ENCODE results near the gene GSE1. TPM values are rescaled to one million over a fixed set of nuclear protein-coding genes. Genes with fewer than 3 reads are reported as not detected.

The GSE1 gene
- total and polyA plus RNA-seq, 2 of the 13 experiments (the other 11 are each of a cell fraction or from before 2014, with no cell fraction given) = 16.1 to 31.2 TPM

- TF ChIP-seq ZNF530 (CRISPR knock-in tag; IDR thresholded peaks at IDR 0.05; ENCODE audit: low read depth) (no peak), JARID2 (CRISPR knock-in tag; IDR thresholded peaks at IDR 0.05; ENCODE audit: insufficient replicate concordance) (peak; percentile 31), YY1 (IDR thresholded peaks at IDR 0.05; ENCODE audit: insufficient read depth, insufficient replicate concordance, low read depth, low read length) (peak; percentile 43), ZNF431 (CRISPR knock-in tag; IDR thresholded peaks at IDR 0.05; ENCODE audit: borderline replicate concordance, low read depth) (no peak), FOXA1 (IDR thresholded peaks at IDR 0.05) (no peak), FOXA1 (CRISPR knock-in tag; IDR thresholded peaks at IDR 0.05) (peak; percentile 44; the same call in 1 of the 2 replicates), ZNF512B (CRISPR knock-in tag; IDR thresholded peaks at IDR 0.05; ENCODE audit: borderline replicate concordance) (peak; percentile 85; the same call in 1 of the 2 replicates), RNF2 (conservative IDR thresholded peaks at IDR 0.05; ENCODE audit: low read depth) (no peak), NFE2 (CRISPR knock-in tag; IDR thresholded peaks at IDR 0.05) (no peak), ZSCAN29 (CRISPR knock-in tag; conservative IDR thresholded peaks at IDR 0.05) (peak; percentile 62; the same call in 1 of the 2 replicates), ZNF367 (CRISPR knock-in tag; IDR thresholded peaks at IDR 0.05; ENCODE audit: borderline replicate concordance) (no peak), SYNCRIP (IDR thresholded peaks at IDR 0.05; ENCODE audit: insufficient read depth, low read depth, low read length) (no peak), ZNF589 (CRISPR knock-in tag; conservative IDR thresholded peaks at IDR 0.05) (no peak), ZNF547 (CRISPR knock-in tag; IDR thresholded peaks at IDR 0.05) (0 out of 2 replicates have a peak, but pooled peaks have one; percentile 57), IKZF5 (CRISPR knock-in tag; IDR thresholded peaks at IDR 0.05) (peak; percentile 58; the same call in 1 of the 2 replicates), ZMYM2 (CRISPR knock-in tag; IDR thresholded peaks at IDR 0.05) (peak; percentile 70; the same call in 1 of the 2 replicates), DNMT1 (CRISPR knock-in tag; IDR thresholded peaks at IDR 0.05) (peak; percentile 78; the same call in 1 of the 2 replicates), MATR3 (CRISPR knock-in tag; IDR thresholded peaks at IDR 0.05) (no peak), THAP7 (CRISPR knock-in tag; IDR thresholded peaks at IDR 0.05) (0 out of 2 replicates have a peak, but pooled peaks have one; percentile 72), HOXD1 (CRISPR knock-in tag; IDR thresholded peaks at IDR 0.05) (peak; percentile 52; the same call in 1 of the 2 replicates), ZNF432 (CRISPR knock-in tag; IDR thresholded peaks at IDR 0.05; ENCODE audit: borderline replicate concordance) (no peak), RAD51 (IDR thresholded peaks at IDR 0.05; ENCODE audit: borderline replicate concordance) (no peak), SRY (CRISPR knock-in tag; IDR thresholded peaks at IDR 0.05) (no peak), ZNF503 (CRISPR knock-in tag; IDR thresholded peaks at IDR 0.05) (no peak)
Measured at GRCh38 chr16:85563515-85564276, 49.4 kb upstream of the GSE1 start (continued).
